Lower leg skin (tissue), 3 donors: ENCODE measurements around the gene MFSD6.

Experiments
- POLR2A ChIP-seq, 2 donors: fragments of 450-650 bp; IDR thresholded peaks; one replicate each; pipeline ENCODE4 v1.6.1; 2016 to 2017; ENCODE audit warnings: antibody characterized with exemption in 2 of 2, mild to moderate bottlenecking in 1 of 2, moderate library complexity in 1 of 2
- TF ChIP-seq, protein P1 (sequence below), 3 donors: fragments of 450-650 bp; IDR thresholded peaks; one replicate each; pipeline ENCODE4 v1.5.1; 2016; ENCODE audit warnings: antibody characterized with exemption in 3 of 3, mild to moderate bottlenecking in 3 of 3, moderate library complexity in 2 of 3

DNA sequence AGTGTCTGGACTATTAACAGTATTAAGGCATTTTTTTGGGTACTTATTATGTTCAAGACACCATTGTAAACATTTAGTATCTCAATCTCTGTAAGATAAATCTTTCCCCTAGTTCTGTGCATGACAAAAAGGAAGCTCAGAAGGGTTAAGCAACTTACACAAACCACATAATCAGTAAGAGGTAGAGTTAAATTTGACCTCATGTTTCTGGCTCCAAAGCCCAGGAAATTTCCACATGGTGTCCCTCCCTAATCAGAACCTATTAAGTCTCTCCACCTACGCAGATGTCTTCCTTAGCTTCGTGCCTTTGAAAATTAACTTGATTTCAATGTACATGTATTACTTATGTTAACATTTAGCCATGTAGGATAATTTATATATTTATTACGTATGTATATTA, 2.0 kb downstream of the MFSD6 start:
- TF ChIP-seq, protein P1, sequence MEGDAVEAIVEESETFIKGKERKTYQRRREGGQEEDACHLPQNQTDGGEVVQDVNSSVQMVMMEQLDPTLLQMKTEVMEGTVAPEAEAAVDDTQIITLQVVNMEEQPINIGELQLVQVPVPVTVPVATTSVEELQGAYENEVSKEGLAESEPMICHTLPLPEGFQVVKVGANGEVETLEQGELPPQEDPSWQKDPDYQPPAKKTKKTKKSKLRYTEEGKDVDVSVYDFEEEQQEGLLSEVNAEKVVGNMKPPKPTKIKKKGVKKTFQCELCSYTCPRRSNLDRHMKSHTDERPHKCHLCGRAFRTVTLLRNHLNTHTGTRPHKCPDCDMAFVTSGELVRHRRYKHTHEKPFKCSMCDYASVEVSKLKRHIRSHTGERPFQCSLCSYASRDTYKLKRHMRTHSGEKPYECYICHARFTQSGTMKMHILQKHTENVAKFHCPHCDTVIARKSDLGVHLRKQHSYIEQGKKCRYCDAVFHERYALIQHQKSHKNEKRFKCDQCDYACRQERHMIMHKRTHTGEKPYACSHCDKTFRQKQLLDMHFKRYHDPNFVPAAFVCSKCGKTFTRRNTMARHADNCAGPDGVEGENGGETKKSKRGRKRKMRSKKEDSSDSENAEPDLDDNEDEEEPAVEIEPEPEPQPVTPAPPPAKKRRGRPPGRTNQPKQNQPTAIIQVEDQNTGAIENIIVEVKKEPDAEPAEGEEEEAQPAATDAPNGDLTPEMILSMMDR (IDR thresholded peaks at IDR 0.05): no peak
- no peak for TF ChIP-seq POLR2A (IDR thresholded peaks at IDR 0.05)
